Measurements from ENCODE around the gene CDR2.
"Not testable (repeated sequence)": the region's sequence is repeated elsewhere in the genome, so short reads cannot be mapped to it uniquely, and the experiment has no call there.

CDR2 gene

GRCh38 chr16:22352723-22353122 lies 21.7 kb downstream of the CDR2 start:
- DNase-seq (ENCODE audit: low read depth in 2 of 3, low spot score in 2 of 3), result no peak

- DNase-seq (ENCODE audit: low read depth in 2 of 3, low spot score in 2 of 3), result no peak
These were observed 22.3 kb downstream of the CDR2 start for GRCh38 chr16:22352140-22352539.

GRCh38 chr16:22351017-22351416 lies 23.4 kb downstream of the CDR2 start:
- DNase-seq (ENCODE audit: low read depth in 2 of 3, low spot score in 2 of 3), result not testable (repeated sequence)

- DNase-seq (ENCODE audit: low read depth in 2 of 3, low spot score in 2 of 3), result no peak
These were observed 26.1 kb downstream of the CDR2 start for GRCh38 chr16:22348291-22348690.

- no peak for DNase-seq (ENCODE audit: low read depth in 2 of 3, low spot score in 2 of 3)
These were observed 27.2 kb downstream of the CDR2 start for GRCh38 chr16:22347100-22347820.

GRCh38 chr16:22346483-22346882 lies 27.9 kb downstream of the CDR2 start:
- no peak for DNase-seq (ENCODE audit: low read depth in 2 of 3, low spot score in 2 of 3)

GRCh38 chr16:22342082-22342481 lies 32.3 kb downstream of the CDR2 start:
- DNase-seq (ENCODE audit: low read depth in 2 of 3, low spot score in 2 of 3), result no peak

GRCh38 chr16:22340945-22341344 lies 33.5 kb downstream of the CDR2 start:
- DNase-seq (ENCODE audit: low read depth in 2 of 3, low spot score in 2 of 3), result no peak

GRCh38 chr16:22337849-22338635 lies 36.4 kb downstream of the CDR2 start:
- no peak for DNase-seq (ENCODE audit: low read depth in 2 of 3, low spot score in 2 of 3)

GRCh38 chr16:22337045-22337444 lies 37.4 kb downstream of the CDR2 start:
- no peak for DNase-seq (ENCODE audit: low read depth in 2 of 3, low spot score in 2 of 3)

GRCh38 chr16:22336581-22336980 lies 37.8 kb downstream of the CDR2 start:
- DNase-seq (ENCODE audit: low read depth in 2 of 3, low spot score in 2 of 3), result no peak

- DNase-seq (ENCODE audit: low read depth in 2 of 3, low spot score in 2 of 3), result no peak
These were observed 38.7 kb downstream of the CDR2 start for GRCh38 chr16:22335668-22336246.

- DNase-seq (ENCODE audit: low read depth in 2 of 3, low spot score in 2 of 3), result no peak
These were observed 40.9 kb downstream of the CDR2 start for GRCh38 chr16:22333457-22333994.

GRCh38 chr16:22330326-22330725 lies 44.1 kb downstream of the CDR2 start:
- no peak for DNase-seq (ENCODE audit: low read depth in 2 of 3, low spot score in 2 of 3)

- DNase-seq (ENCODE audit: low read depth in 2 of 3, low spot score in 2 of 3), result no peak
These were observed 45.2 kb downstream of the CDR2 start for GRCh38 chr16:22329199-22329695.

GRCh38 chr16:22328081-22328725 lies 46.2 kb downstream of the CDR2 start:
- no peak for DNase-seq (ENCODE audit: low read depth in 2 of 3, low spot score in 2 of 3)

- DNase-seq (ENCODE audit: low read depth in 2 of 3, low spot score in 2 of 3), result no peak
These were observed 47.0 kb downstream of the CDR2 start for GRCh38 chr16:22327446-22327775.

GRCh38 chr16:22326771-22327445 lies 47.5 kb downstream of the CDR2 start:
- DNase-seq (ENCODE audit: low read depth in 2 of 3, low spot score in 2 of 3), result no peak

- no peak for DNase-seq (ENCODE audit: low read depth in 2 of 3, low spot score in 2 of 3)
These were observed 48.1 kb downstream of the CDR2 start for GRCh38 chr16:22326369-22326652.

GRCh38 chr16:22325598-22326368 lies 48.6 kb downstream of the CDR2 start:
- no peak for DNase-seq (ENCODE audit: low read depth in 2 of 3, low spot score in 2 of 3)
